ENCODE data around the gene UPF2.

DNA sequence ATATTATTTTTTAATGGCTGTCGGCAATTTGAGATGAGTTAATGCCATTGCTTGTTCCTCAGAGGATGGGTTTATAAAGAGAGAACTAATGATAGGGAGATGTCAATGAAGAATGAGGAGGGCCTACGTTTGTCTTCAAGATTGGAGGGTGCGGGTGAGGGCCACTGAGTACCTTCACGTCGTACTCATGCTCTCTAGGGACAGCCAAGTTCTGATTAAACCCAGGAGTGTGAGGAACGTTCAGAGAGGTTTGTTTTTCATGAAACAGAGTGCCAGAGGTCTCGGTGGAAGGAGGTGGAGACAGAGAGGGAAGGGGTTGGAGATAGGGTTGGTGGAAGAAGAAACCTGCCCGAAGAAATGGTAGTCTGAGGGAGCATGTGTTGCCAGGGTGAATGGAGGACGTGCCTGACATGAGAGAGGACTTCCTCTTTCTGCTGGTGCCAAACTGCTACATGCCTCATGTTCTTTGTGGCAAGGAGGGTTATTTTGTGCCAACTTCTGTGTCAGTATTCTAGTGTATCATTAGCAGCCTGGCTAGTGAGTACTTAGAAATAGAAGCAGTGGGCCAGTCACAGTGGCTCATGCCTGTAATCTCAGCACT lies 35.1 kb upstream of the UPF2 start:
- no peak for TF ChIP-seq CTCF (IDR thresholded peaks at IDR 0.05)
- TF ChIP-seq POLR2A (IDR thresholded peaks at IDR 0.05) = no peak
- TF ChIP-seq EP300 (IDR thresholded peaks at IDR 0.05) = no peak
